Astrocyte (in vitro differentiated cells and primary cell): ENCODE results near the gene FRMD4B. TPM values are rescaled to one million over a fixed set of nuclear protein-coding genes. Genes with fewer than 3 reads are reported as not detected.

Source experiments
- DNase-seq: peaks from one replicate; pipeline ENCODE4 v3.0.0-alpha.2; 2010; ENCODE audit warnings: low read depth
- FAIRE-seq: peaks from 2 replicates; lab custom pipeline; 2011; peaks lifted over from hg19 to GRCh38; lab: Jason Lieb, UNC
- H2AFZ ChIP-seq: 2 replicates; pipeline ENCODE4 v1.6.0; 2012; ENCODE audit warnings: low read depth, low read length, inconsistent platforms
- H3K27ac ChIP-seq: 2 replicates; pipeline ENCODE4 v1.5.1; 2011; ENCODE audit warnings: low read depth, low read length, inconsistent platforms
- H3K27me3 ChIP-seq: 2 replicates; pipeline ENCODE4 v1.6.0; 2011; ENCODE audit warnings: low read length, inconsistent platforms; ENCODE audit not compliant: insufficient read depth
- H3K36me3 ChIP-seq: 2 replicates; pipeline ENCODE4 v1.5.1; 2011; ENCODE audit warnings: low read length, inconsistent platforms; ENCODE audit not compliant: insufficient read depth
- H3K4me1 ChIP-seq: 2 replicates; pipeline ENCODE4 v1.5.1; 2011; ENCODE audit warnings: low read length, inconsistent platforms; ENCODE audit not compliant: insufficient read depth
- H3K4me2 ChIP-seq: 2 replicates; pipeline ENCODE4 v1.6.0; 2012; ENCODE audit warnings: low read length, inconsistent platforms
- H3K4me3 ChIP-seq: 2 replicates; pipeline ENCODE4 v1.5.1; 2011; ENCODE audit warnings: low read depth, mild to moderate bottlenecking, low read length, inconsistent platforms; ENCODE audit not compliant: insufficient read depth
- H3K79me2 ChIP-seq: 2 replicates; pipeline ENCODE4 v1.6.0; 2012; ENCODE audit warnings: mild to moderate bottlenecking, low read length, inconsistent platforms; ENCODE audit not compliant: insufficient read depth
- H3K9ac ChIP-seq: 2 replicates; pipeline ENCODE4 v1.6.0; 2012; ENCODE audit warnings: mild to moderate bottlenecking, low read length, inconsistent platforms
- H3K9me3 ChIP-seq: 2 replicates; pipeline ENCODE4 v1.5.1; 2012; ENCODE audit warnings: low read depth, mild to moderate bottlenecking, low read length, inconsistent platforms; ENCODE audit not compliant: insufficient read depth
- H4K20me1 ChIP-seq: 2 replicates; pipeline ENCODE4 v1.6.0; 2012; ENCODE audit warnings: low read length, inconsistent platforms; ENCODE audit not compliant: insufficient read depth
- H3K27ac Mint-ChIP-seq: one replicate; pipeline ENCODE4 v1.8.0; 2021; ENCODE audit warnings: mild to moderate bottlenecking, mixed read lengths; ENCODE audit not compliant: unreplicated experiment
- H3K27me3 Mint-ChIP-seq: one replicate; pipeline ENCODE4 v1.8.0; 2021; ENCODE audit warnings: low read depth, mixed read lengths; ENCODE audit not compliant: unreplicated experiment
- H3K36me3 Mint-ChIP-seq: one replicate; pipeline ENCODE4 v1.8.0; 2021; ENCODE audit warnings: low read depth, mixed read lengths; ENCODE audit not compliant: unreplicated experiment
- H3K4me1 Mint-ChIP-seq: one replicate; pipeline ENCODE4 v1.8.0; 2021; ENCODE audit warnings: low read depth, mixed read lengths; ENCODE audit not compliant: unreplicated experiment
- H3K4me3 Mint-ChIP-seq: one replicate; pipeline ENCODE4 v1.8.0; 2021; ENCODE audit warnings: mild to moderate bottlenecking, moderate library complexity, mixed read lengths; ENCODE audit not compliant: unreplicated experiment
- H3K9me3 Mint-ChIP-seq: one replicate; pipeline ENCODE4 v1.8.0; 2021; ENCODE audit warnings: mild to moderate bottlenecking, mixed read lengths; ENCODE audit not compliant: unreplicated experiment
- CTCF ChIP-seq: IDR thresholded peaks from 2 replicates; pipeline ENCODE4 v1.5.1; 2011; ENCODE audit warnings: low read depth, mild to moderate bottlenecking, inconsistent platforms, low read length, moderate library complexity; ENCODE audit not compliant: insufficient read depth
- EZH2 ChIP-seq: IDR thresholded peaks from 2 replicates; pipeline ENCODE4 v1.6.1; 2012; ENCODE audit warnings: mild to moderate bottlenecking, low read length, inconsistent platforms; ENCODE audit not compliant: insufficient read depth
- total RNA-seq: library from RNA; stranded (reverse); gene quantifications from 2 replicates; pipeline ENCODE4 v1.2.1, GENCODE V29; 2021

Gene FRMD4B
- total RNA-seq, 1 donor from 2014 or later = 9.2 TPM

DNA sequence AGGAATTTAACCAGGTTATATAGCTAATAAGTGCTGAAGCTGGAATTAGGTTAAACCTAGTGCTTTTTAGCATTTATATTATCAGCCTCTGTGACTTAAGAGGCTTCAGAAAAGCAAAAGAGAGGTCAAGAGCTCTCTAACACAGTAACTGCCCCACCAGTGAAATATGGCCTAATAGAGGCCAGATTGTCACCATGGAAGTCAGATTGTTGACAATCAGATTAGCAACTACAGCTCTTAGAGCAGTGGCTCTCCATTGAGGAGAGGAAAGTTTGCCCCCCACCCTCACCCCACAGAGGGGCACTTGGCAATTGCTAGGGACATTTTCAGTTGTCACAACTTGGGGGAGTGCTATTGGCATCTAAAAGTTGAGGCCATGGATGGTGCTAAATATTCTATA lies 240.2 kb downstream of the FRMD4B start:
- no peaks in the 10 kb centered on the region for H3K4me1 ChIP-seq
- H3K79me2 ChIP-seq = no peaks in the 10 kb centered on the region
- H4K20me1 ChIP-seq = no peaks in the 10 kb centered on the region
- H3K36me3 ChIP-seq = no peaks in the 10 kb centered on the region
- TF ChIP-seq EZH2 (no peak), CTCF (no peak)
- no peak overlapping the region for H3K27ac Mint-ChIP-seq
- no peaks in the 10 kb centered on the region for H3K27me3 Mint-ChIP-seq
- FAIRE-seq (no peak), DNase-seq (no peak)
- H3K9me3 Mint-ChIP-seq = no peaks in the 10 kb centered on the region
- H3K4me2 ChIP-seq = no peak overlapping the region
- H3K9ac ChIP-seq = no peak overlapping the region
- no peak overlapping the region for H3K4me3 Mint-ChIP-seq
- no peak overlapping the region for H3K27ac ChIP-seq
- peaks cover 2% of the 10 kb centered on the region for H3K27me3 ChIP-seq
- H3K9me3 ChIP-seq = no peaks in the 10 kb centered on the region
- no peaks in the 10 kb centered on the region for H3K36me3 Mint-ChIP-seq
- H2AFZ ChIP-seq = no peak overlapping the region
- H3K4me3 ChIP-seq = no peak overlapping the region
- peaks cover 3% of the 10 kb centered on the region for H3K4me1 Mint-ChIP-seq

GRCh38 chr3:69144631-69145245 lies 241.2 kb downstream of the FRMD4B start:
- no peaks in the 10 kb centered on the region for H4K20me1 ChIP-seq
- Mint-ChIP-seq H3K27ac (no peak overlapping the region), H3K36me3 (no peaks in the 10 kb centered on the region), H3K4me1 (peaks cover 3% of the 10 kb centered on the region), H3K9me3 (no peaks in the 10 kb centered on the region), H3K27me3 (peaks cover 2% of the 10 kb centered on the region), H3K4me3 (no peak overlapping the region)
- H2AFZ ChIP-seq = no peak overlapping the region
- H3K4me1 ChIP-seq = no peaks in the 10 kb centered on the region
- no peak for FAIRE-seq
- DNase-seq = no peak
- no peak overlapping the region for H3K9ac ChIP-seq
- peaks cover 2% of the 10 kb centered on the region for H3K27me3 ChIP-seq
- H3K4me2 ChIP-seq = no peak overlapping the region
- H3K4me3 ChIP-seq = no peak overlapping the region
- H3K9me3 ChIP-seq = no peaks in the 10 kb centered on the region
- H3K27ac ChIP-seq = no peak overlapping the region
- no peaks in the 10 kb centered on the region for H3K79me2 ChIP-seq
- H3K36me3 ChIP-seq = no peaks in the 10 kb centered on the region
- TF ChIP-seq CTCF (no peak), EZH2 (no peak)

GRCh38 chr3:69143612-69144011 lies 242.3 kb downstream of the FRMD4B start:
- no peaks in the 10 kb centered on the region for H3K9me3 Mint-ChIP-seq
- no peaks in the 10 kb centered on the region for H3K36me3 Mint-ChIP-seq
- H3K27me3 Mint-ChIP-seq = peaks cover 2% of the 10 kb centered on the region
- no peaks in the 10 kb centered on the region for H3K36me3 ChIP-seq
- no peak overlapping the region for H3K4me3 Mint-ChIP-seq
- no peak overlapping the region for H3K4me2 ChIP-seq
- H2AFZ ChIP-seq = no peak overlapping the region
- no peak overlapping the region for H3K9ac ChIP-seq
- H3K27ac Mint-ChIP-seq = no peak overlapping the region
- peaks cover 3% of the 10 kb centered on the region for H3K4me1 Mint-ChIP-seq
- H3K27ac ChIP-seq = no peak overlapping the region
- no peaks in the 10 kb centered on the region for H3K4me1 ChIP-seq
- peaks cover 2% of the 10 kb centered on the region for H3K27me3 ChIP-seq
- H3K79me2 ChIP-seq = no peaks in the 10 kb centered on the region
- DNase-seq (peak; percentile 4), FAIRE-seq (no peak)
- no peaks in the 10 kb centered on the region for H3K9me3 ChIP-seq
- no peaks in the 10 kb centered on the region for H4K20me1 ChIP-seq
- no peak overlapping the region for H3K4me3 ChIP-seq
- TF ChIP-seq CTCF = no peak
- TF ChIP-seq EZH2 = no peak
